DMS114 treated with DMSO at 0.1 percent for 48 hours (cell line): ENCODE data around the gene CYP46A1.
"Not testable (repeated sequence)": the region's sequence is repeated elsewhere in the genome, so short reads cannot be mapped to it uniquely, and the experiment has no call there.

Experiments
- DNase-seq: peaks from one replicate; lab custom pipeline; 2025; ENCODE audit not compliant: unreplicated experiment; lab: John Stamatoyannopoulos, UW

The CYP46A1 gene

GRCh38 chr14:99656171-99656570, 27.9 kb upstream of the CYP46A1 start:
- DNase-seq, result no peak

GRCh38 chr14:99657645-99658155, 26.4 kb upstream of the CYP46A1 start:
- DNase-seq, result no peak

GRCh38 chr14:99658218-99658845, 25.8 kb upstream of the CYP46A1 start:
- no peak for DNase-seq

- no peak for DNase-seq
These were observed 24.8 kb upstream of the CYP46A1 start for GRCh38 chr14:99659333-99659741.

GRCh38 chr14:99660006-99660566, 24.0 kb upstream of the CYP46A1 start:
- DNase-seq, result no peak

GRCh38 chr14:99660794-99661193, 23.3 kb upstream of the CYP46A1 start:
- DNase-seq, result no peak

- not testable (repeated sequence) for DNase-seq
These were observed 22.9 kb upstream of the CYP46A1 start for GRCh38 chr14:99661206-99661605.

GRCh38 chr14:99662846-99663245, 21.3 kb upstream of the CYP46A1 start:
- DNase-seq, result no peak

GRCh38 chr14:99663386-99664057, 20.6 kb upstream of the CYP46A1 start:
- no peak for DNase-seq

GRCh38 chr14:99664058-99664936, 19.8 kb upstream of the CYP46A1 start:
- no peak for DNase-seq

GRCh38 chr14:99664937-99665273, 19.2 kb upstream of the CYP46A1 start:
- no peak for DNase-seq

GRCh38 chr14:99666533-99666932, 17.6 kb upstream of the CYP46A1 start:
- no peak for DNase-seq

- DNase-seq, result no peak
These were observed 17.1 kb upstream of the CYP46A1 start for GRCh38 chr14:99667045-99667444.

- no peak for DNase-seq
These were observed 16.3 kb upstream of the CYP46A1 start for GRCh38 chr14:99667821-99668220.

- no peak for DNase-seq
These were observed 15.5 kb upstream of the CYP46A1 start for GRCh38 chr14:99668307-99669295.

- no peak for DNase-seq
These were observed 13.5 kb upstream of the CYP46A1 start for GRCh38 chr14:99670361-99671234.

- no peak for DNase-seq
These were observed 12.6 kb upstream of the CYP46A1 start for GRCh38 chr14:99671235-99672224.
